ENCODE measurements around the gene TLR5. TPM values are rescaled to one million over a fixed set of nuclear protein-coding genes. Genes with fewer than 3 reads are reported as not detected.
"Not testable (repeated sequence)": the region's sequence is repeated elsewhere in the genome, so short reads cannot be mapped to it uniquely, and the experiment has no call there.

The TLR5 gene
- total and polyA plus RNA-seq, 8 donors: 9.8 to 27.6 (median 10.6) TPM

- H3K9me3 ChIP-seq: no peaks in the 10 kb centered on the region
- no peak for DNase-seq
- TF ChIP-seq CTCF (IDR thresholded peaks at IDR 0.05): no peak
- no peak overlapping the region for H3K4me3 ChIP-seq
- H3K36me3 ChIP-seq: no peaks in the 10 kb centered on the region
- H3K27me3 ChIP-seq: no peaks in the 10 kb centered on the region
- no peak for ATAC-seq
- peaks cover 17 to 66% of the 10 kb centered on the region in 2 donors for H3K4me1 ChIP-seq
- intact Hi-C loops (cut with DNase I): no loop called here
- H3K27ac ChIP-seq: no peak overlapping the region
Observed at GRCh38 chr1:223179280-223179679, 36.2 kb upstream of the TLR5 start.

GRCh38 chr1:223177681-223178080 lies 34.6 kb upstream of the TLR5 start:
- TF ChIP-seq CTCF (IDR thresholded peaks at IDR 0.05): no peak
- DNase-seq (peak in 2 of 4 donors; percentile 47 to 81), ATAC-seq (peak; percentile 59)
- no peaks in the 10 kb centered on the region for H3K9me3 ChIP-seq
- peak overlapping the region; percentile 51 to 85 for H3K27ac ChIP-seq
- H3K27me3 ChIP-seq: no peaks in the 10 kb centered on the region
- intact Hi-C loops (cut with DNase I): no loop called here
- H3K4me1 ChIP-seq: peaks cover 17 to 66% of the 10 kb centered on the region in 2 donors
- no peaks in the 10 kb centered on the region for H3K36me3 ChIP-seq
- H3K4me3 ChIP-seq: no peak overlapping the region

GRCh38 chr1:223176437-223176836 lies 33.4 kb upstream of the TLR5 start:
- intact Hi-C loops (cut with DNase I): no loop called here
- H3K9me3 ChIP-seq: no peaks in the 10 kb centered on the region
- no peaks in the 10 kb centered on the region for H3K27me3 ChIP-seq
- no peak overlapping the region for H3K4me3 ChIP-seq
- peaks cover 17 to 63% of the 10 kb centered on the region in 2 donors for H3K4me1 ChIP-seq
- DNase-seq: no peak
- TF ChIP-seq CTCF (IDR thresholded peaks at IDR 0.05): no peak
- no peak for ATAC-seq
- H3K27ac ChIP-seq: peak overlapping the region; percentile 51 to 85
- H3K36me3 ChIP-seq: no peaks in the 10 kb centered on the region

GRCh38 chr1:223175633-223176032 lies 32.6 kb upstream of the TLR5 start:
- intact Hi-C loops (cut with DNase I): no loop called here
- no peak overlapping the region for H3K4me3 ChIP-seq
- H3K27me3 ChIP-seq: no peaks in the 10 kb centered on the region
- H3K4me1 ChIP-seq: peaks cover 12 to 55% of the 10 kb centered on the region in 2 donors
- H3K9me3 ChIP-seq: no peaks in the 10 kb centered on the region
- peak overlapping the region; percentile 51 to 85 for H3K27ac ChIP-seq
- ATAC-seq (peak; percentile 68), DNase-seq (peak in 1 of 4 donors; percentile 33)
- H3K36me3 ChIP-seq: no peaks in the 10 kb centered on the region
- TF ChIP-seq CTCF (IDR thresholded peaks at IDR 0.05): no peak

GRCh38 chr1:223175032-223175431 lies 32.0 kb upstream of the TLR5 start:
- peak; percentile 64 for ATAC-seq
- intact Hi-C loops (cut with DNase I): no loop called here

GRCh38 chr1:223169458-223169857 lies 26.4 kb upstream of the TLR5 start:
- H3K27ac ChIP-seq; H3K9me3 ChIP-seq; H3K27me3 ChIP-seq; H3K36me3 ChIP-seq; H3K4me3 ChIP-seq; H3K4me1 ChIP-seq; ATAC-seq; DNase-seq; intact Hi-C loops (cut with DNase I): not testable (repeated sequence)

More at GRCh38 chr1:223175032-223175431, 32.0 kb upstream of the TLR5 start:
- Histone ChIP-seq H3K27me3 (no peaks in the 10 kb centered on the region), H3K4me1 (peaks cover 8 to 49% of the 10 kb centered on the region in 2 donors), H3K9me3 (no peaks in the 10 kb centered on the region), H3K36me3 (no peaks in the 10 kb centered on the region), H3K4me3 (no peak overlapping the region), H3K27ac (peak overlapping the region in 1 of 2 donors; percentile 85)
- no peak for TF ChIP-seq CTCF (IDR thresholded peaks at IDR 0.05)
- no peak for DNase-seq
